Aorta (tissue), 5 donors: Measurements from ENCODE around the gene CCDC88A. TPM values are rescaled to one million over a fixed set of nuclear protein-coding genes. Genes with fewer than 3 reads are reported as not detected.

Experiments used
- ATAC-seq: fragments of 200-7000 bp; cut with Tn5 transposase; one replicate; pipeline ENCODE4 v1.9.1; 2022; ENCODE audit warnings: moderate library complexity; ENCODE audit not compliant: low FRiP score
- DNase-seq, 2 donors: peaks; one replicate each; pipeline ENCODE4 v3.0.0-alpha.2; 2020
- H3K27ac ChIP-seq, 2 donors: one replicate each; pipeline ENCODE4 v1.5.1; 2013; ENCODE audit warnings: low read length in 2 of 2, mild to moderate bottlenecking in 2 of 2, moderate library complexity in 2 of 2, control low read depth in 1 of 2, inconsistent platforms in 1 of 2, low read depth in 1 of 2
- H3K27me3 ChIP-seq, 2 donors: one replicate each; pipeline ENCODE4 v1.6.1; 2013; ENCODE audit warnings: control low read depth in 1 of 2, low read length in 1 of 2, mild to moderate bottlenecking in 1 of 2, moderate library complexity in 1 of 2; ENCODE audit not compliant: insufficient read depth in 2 of 2, control insufficient read depth in 1 of 2
- H3K36me3 ChIP-seq, 2 donors: one replicate each; pipeline ENCODE4 v1.6.1; 2013; ENCODE audit warnings: control low read depth in 1 of 2, low read length in 1 of 2, mild to moderate bottlenecking in 1 of 2; ENCODE audit not compliant: insufficient read depth in 2 of 2, control insufficient read depth in 1 of 2
- H3K4me1 ChIP-seq, 2 donors: one replicate each; pipeline ENCODE4 v1.6.1; 2013; ENCODE audit warnings: low read length in 2 of 2, control low read depth in 1 of 2, mild to moderate bottlenecking in 1 of 2, moderate library complexity in 1 of 2; ENCODE audit not compliant: insufficient read depth in 2 of 2, control insufficient read depth in 1 of 2
- H3K4me3 ChIP-seq, 2 donors: one replicate each; pipeline ENCODE4 v1.5.1; 2013; ENCODE audit warnings: low read length in 2 of 2, control low read depth in 1 of 2, mild to moderate bottlenecking in 1 of 2
- H3K9me3 ChIP-seq: one replicate; pipeline ENCODE4 v1.6.1; 2013; ENCODE audit warnings: mild to moderate bottlenecking, low read length; ENCODE audit not compliant: control insufficient read depth
- WGBS, 2 donors: extraction: QIAGEN DNeasy Blood & Tissue Kit; methylation state at CpG; one replicate each; pipeline ENCODE4 v1.1.7; 2013; 5-methylcytosine and 5-hydroxymethylcytosine counted together
- intact Hi-C, 2 donors: fragments of 100-400 bp; cut with DNase I; formaldehyde crosslinking; loops; one replicate each; pipeline versions ENCODE4 v1.14.2 to v1.15.0; 2022
- polyA plus RNA-seq, 2 donors: library from polyadenylated mRNA; stranded (reverse); fragments of 200-250 nt; gene quantifications; one replicate each; pipeline ENCODE4 v1.2.3, GENCODE V29; 2013
- total RNA-seq, 2 donors: library from RNA; stranded (reverse); fragmentation: NEBNext Ultra II Directional; extraction: Animal tissue kit (Norgen Biotek cat#: 25700); gene quantifications; one replicate each; pipeline ENCODE4 v1.2.1, GENCODE V29; 2021
- donor health status: healthy with polysubstance abuse.
- donor health status: Bipolar disorder and iron deficiency.
- donor health status: DM: no; HTN: no; CAD: no.
- donor health status: DM: no; HTN: no; CAD: no.
- donor health status: DM: yes; HTN: yes; CAD: no.

The CCDC88A gene
- total and polyA plus RNA-seq, 4 donors: 17.4 to 92.4 (median 47.7) TPM

DNA sequence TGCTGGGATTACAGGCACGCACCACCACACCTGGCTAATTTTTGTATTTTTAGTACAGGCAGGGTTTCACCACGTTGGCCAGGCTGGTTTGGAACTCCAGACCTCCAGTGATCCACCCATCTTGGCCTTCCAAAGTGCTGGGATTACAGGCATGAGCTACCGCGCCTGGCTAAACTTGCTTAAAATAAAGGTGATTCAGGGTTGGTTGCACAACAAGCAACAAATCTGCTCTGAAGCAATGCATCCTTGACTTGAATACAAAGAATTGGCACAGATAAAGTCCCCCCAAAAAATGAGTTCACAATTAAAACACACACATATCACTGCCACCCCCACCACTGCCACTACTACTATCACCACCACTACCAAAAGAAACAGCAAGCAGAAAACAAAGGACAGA is 34.9 kb downstream of the CCDC88A start:
- Histone ChIP-seq H3K36me3 (no peaks in the 10 kb centered on the region), H3K27me3 (no peaks in the 10 kb centered on the region), H3K9me3 (no peaks in the 10 kb centered on the region), H3K4me3 (no peak overlapping the region), H3K27ac (no peak overlapping the region), H3K4me1 (no peaks in the 10 kb centered on the region)
- DNase-seq (no peak), ATAC-seq (no peak)
- intact Hi-C loops: no loop called here
- WGBS, 2 donors: 91 to 93% methylated on average over 4 of the region's 4 CpGs

DNA sequence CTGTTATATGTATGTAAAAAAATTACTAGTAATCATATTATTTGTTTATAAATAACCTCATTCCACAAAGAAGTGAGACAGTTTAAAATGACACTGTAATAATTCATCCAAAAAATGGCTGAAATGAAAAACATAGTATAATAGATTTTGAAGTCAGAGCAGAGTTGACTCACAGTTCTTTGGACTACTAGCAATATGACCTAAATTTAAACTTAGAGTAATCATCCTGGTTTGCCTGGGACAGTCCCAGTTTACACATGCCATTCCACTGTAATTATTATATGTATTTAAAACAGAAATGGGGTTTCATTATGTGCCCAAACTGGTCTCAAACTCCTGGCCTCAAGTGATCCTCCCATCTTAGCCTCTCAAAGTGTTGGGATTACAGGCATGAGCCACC is 48.3 kb downstream of the CCDC88A start:
- DNase-seq (no peak), ATAC-seq (no peak)
- H3K9me3 ChIP-seq: no peaks in the 10 kb centered on the region
- H3K27ac ChIP-seq: no peak overlapping the region
- H3K27me3 ChIP-seq: no peaks in the 10 kb centered on the region
- H3K36me3 ChIP-seq: no peaks in the 10 kb centered on the region
- intact Hi-C loops: loop anchor here in 1 of 2 donors (5.0 kb wide), 1 partner anchor 41 kb away; no protein-coding TSS in a partner anchor
- H3K4me3 ChIP-seq: no peak overlapping the region
- H3K4me1 ChIP-seq: no peaks in the 10 kb centered on the region

DNA sequence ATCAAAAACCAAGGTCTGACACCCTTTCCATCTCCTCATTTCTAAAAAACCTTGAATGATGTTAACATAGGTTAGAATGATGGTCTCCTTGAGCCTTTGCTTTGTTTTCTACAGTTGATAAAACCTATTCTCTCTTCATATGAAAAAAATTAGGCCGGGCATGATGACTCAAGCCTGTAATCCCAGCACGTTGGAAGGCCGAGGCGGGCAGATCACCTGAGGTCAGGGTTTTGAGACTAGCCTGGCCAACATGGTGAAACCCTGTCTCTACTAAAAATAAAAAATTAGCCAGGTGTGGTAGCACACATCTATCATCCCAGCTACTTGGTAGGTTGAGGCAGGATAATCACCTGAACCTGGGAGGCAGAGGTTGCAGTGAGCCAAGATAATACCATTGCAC is 49.4 kb downstream of the CCDC88A start:
- Histone ChIP-seq H3K4me1 (no peaks in the 10 kb centered on the region), H3K9me3 (no peaks in the 10 kb centered on the region), H3K27ac (no peak overlapping the region), H3K36me3 (no peaks in the 10 kb centered on the region), H3K27me3 (no peaks in the 10 kb centered on the region), H3K4me3 (no peak overlapping the region)
- DNase-seq (no peak), ATAC-seq (no peak)
- intact Hi-C loops: loop anchor here in 1 of 2 donors (5.0 kb wide), 1 partner anchor 42 kb away; no protein-coding TSS in a partner anchor
- 93 to 94% methylated on average over 4 of the region's 4 CpGs for WGBS, 2 donors

- Histone ChIP-seq H3K4me1 (peaks cover 2 to 3% of the 10 kb centered on the region in 2 donors), H3K27me3 (no peaks in the 10 kb centered on the region), H3K27ac (no peak overlapping the region), H3K9me3 (no peaks in the 10 kb centered on the region), H3K4me3 (no peak overlapping the region), H3K36me3 (no peaks in the 10 kb centered on the region)
- DNase-seq: no peak
- intact Hi-C loops: loop anchor here in 1 of 2 donors (10.0 kb wide), 1 partner anchor 49 kb away; the partner anchor contains the start of gene CCDC88A
- WGBS, 2 donors: 40 to 48% methylated on average over 3 of the region's 3 CpGs
- no peak for ATAC-seq
Observed at GRCh38 chr2:55365303-55365702, 54.4 kb downstream of the CCDC88A start.

GRCh38 chr2:55364189-55365055 is 55.2 kb downstream of the CCDC88A start:
- intact Hi-C loops: loop anchor here in 1 of 2 donors (10.0 kb wide), 1 partner anchor 50 kb away; the partner anchor contains the start of gene CCDC88A
- Histone ChIP-seq H3K27me3 (no peaks in the 10 kb centered on the region), H3K27ac (no peak overlapping the region), H3K9me3 (no peaks in the 10 kb centered on the region), H3K4me1 (peaks cover 2 to 3% of the 10 kb centered on the region in 2 donors), H3K36me3 (no peaks in the 10 kb centered on the region), H3K4me3 (no peak overlapping the region)
- ATAC-seq (peak; percentile 93), DNase-seq (no peak)
- WGBS, 2 donors: 40 to 43% methylated on average over 3 of the region's 3 CpGs

GRCh38 chr2:55363636-55364035 is 56.0 kb downstream of the CCDC88A start:
- WGBS, 2 donors: 26 to 28% methylated on average over 3 of the region's 3 CpGs
- Histone ChIP-seq H3K27ac (no peak overlapping the region), H3K4me1 (peaks cover 2 to 3% of the 10 kb centered on the region in 2 donors), H3K27me3 (no peaks in the 10 kb centered on the region), H3K4me3 (no peak overlapping the region), H3K9me3 (no peaks in the 10 kb centered on the region), H3K36me3 (no peaks in the 10 kb centered on the region)
- intact Hi-C loops: loop anchor here in 1 of 2 donors (10.0 kb wide), 1 partner anchor 51 kb away; the partner anchor contains the start of gene CCDC88A
- no peak for DNase-seq
- no peak for ATAC-seq

DNA sequence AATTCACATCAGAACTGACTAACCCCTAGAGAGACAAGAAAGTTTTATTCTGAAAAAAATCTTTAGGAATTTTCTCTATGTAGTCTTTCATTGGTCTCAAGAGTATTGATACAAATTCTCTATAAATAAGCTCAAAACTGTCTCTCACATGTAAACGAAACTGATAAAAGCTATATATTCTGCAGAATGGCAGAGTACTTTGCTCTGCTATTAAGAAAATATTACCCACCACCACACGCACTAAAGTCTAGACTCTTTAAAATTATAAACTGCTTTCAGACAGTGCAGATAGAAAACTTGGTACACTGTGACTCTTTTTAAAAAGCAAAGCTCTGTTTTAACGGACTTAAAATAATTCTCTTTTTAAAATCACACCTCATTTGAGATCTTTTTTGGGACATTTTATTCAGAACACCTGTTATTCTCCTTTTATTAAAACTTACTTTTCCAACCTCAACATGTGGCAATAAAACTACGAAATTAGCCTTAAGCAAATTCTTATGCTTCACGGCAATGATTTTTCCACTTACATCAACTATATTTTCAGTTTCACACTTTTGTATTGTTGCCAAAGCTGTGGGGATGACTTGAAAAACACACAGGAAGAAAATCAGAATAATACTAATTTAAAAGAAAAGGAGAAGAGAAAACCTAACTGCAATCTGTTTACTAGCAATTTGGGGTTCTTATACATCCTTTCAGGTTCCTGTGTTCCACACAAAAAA is 58.0 kb downstream of the CCDC88A start:
- Histone ChIP-seq H3K36me3 (no peaks in the 10 kb centered on the region), H3K9me3 (no peaks in the 10 kb centered on the region), H3K4me3 (peak overlapping the region in 1 of 2 donors; percentile 34), H3K4me1 (peaks cover 2 to 5% of the 10 kb centered on the region in 2 donors), H3K27ac (no peak overlapping the region), H3K27me3 (no peaks in the 10 kb centered on the region)
- no peak for ATAC-seq
- intact Hi-C loops: loop anchor here in 1 of 2 donors (10.0 kb wide), 1 partner anchor 53 kb away; the partner anchor contains the start of gene CCDC88A
- WGBS, 2 donors: 18 to 19% methylated on average over 5 of the region's 5 CpGs
- no peak for DNase-seq

DNA sequence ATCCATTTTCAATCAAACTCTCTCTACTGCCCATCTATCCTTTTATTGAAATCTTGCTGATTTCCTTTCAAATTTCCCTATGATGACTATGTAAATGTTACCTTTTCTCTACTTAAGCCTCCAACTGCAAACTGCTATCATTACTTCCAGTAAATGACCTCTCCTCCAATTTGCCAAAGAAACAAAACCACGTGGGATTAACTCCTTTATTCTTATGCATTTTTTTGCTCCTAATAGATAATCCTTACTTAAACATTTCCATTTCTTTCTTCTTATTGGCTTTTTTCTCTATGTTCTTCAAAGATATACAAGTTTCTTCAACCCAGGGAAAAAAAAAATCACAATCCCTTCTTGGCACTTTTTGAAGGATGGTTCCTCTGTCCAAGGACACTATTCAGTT is 61.2 kb downstream of the CCDC88A start:
- ATAC-seq (no peak), DNase-seq (no peak)
- H3K4me1 ChIP-seq: peaks cover 0 to 2% of the 10 kb centered on the region in 2 donors
- no peak overlapping the region for H3K4me3 ChIP-seq
- no peaks in the 10 kb centered on the region for H3K9me3 ChIP-seq
- H3K27me3 ChIP-seq: no peaks in the 10 kb centered on the region
- WGBS, 2 donors: 72 to 95% methylated on average over 1 of the region's 1 CpG
- H3K27ac ChIP-seq: no peak overlapping the region
- intact Hi-C loops: no loop called here
- no peaks in the 10 kb centered on the region for H3K36me3 ChIP-seq
